Measurements from ENCODE around the gene ABCG5. TPM values are rescaled to one million over a fixed set of nuclear protein-coding genes. Genes with fewer than 3 reads are reported as not detected.

The ABCG5 gene
- total RNA-seq, 4 donors from 2014 or later: not detected

DNA sequence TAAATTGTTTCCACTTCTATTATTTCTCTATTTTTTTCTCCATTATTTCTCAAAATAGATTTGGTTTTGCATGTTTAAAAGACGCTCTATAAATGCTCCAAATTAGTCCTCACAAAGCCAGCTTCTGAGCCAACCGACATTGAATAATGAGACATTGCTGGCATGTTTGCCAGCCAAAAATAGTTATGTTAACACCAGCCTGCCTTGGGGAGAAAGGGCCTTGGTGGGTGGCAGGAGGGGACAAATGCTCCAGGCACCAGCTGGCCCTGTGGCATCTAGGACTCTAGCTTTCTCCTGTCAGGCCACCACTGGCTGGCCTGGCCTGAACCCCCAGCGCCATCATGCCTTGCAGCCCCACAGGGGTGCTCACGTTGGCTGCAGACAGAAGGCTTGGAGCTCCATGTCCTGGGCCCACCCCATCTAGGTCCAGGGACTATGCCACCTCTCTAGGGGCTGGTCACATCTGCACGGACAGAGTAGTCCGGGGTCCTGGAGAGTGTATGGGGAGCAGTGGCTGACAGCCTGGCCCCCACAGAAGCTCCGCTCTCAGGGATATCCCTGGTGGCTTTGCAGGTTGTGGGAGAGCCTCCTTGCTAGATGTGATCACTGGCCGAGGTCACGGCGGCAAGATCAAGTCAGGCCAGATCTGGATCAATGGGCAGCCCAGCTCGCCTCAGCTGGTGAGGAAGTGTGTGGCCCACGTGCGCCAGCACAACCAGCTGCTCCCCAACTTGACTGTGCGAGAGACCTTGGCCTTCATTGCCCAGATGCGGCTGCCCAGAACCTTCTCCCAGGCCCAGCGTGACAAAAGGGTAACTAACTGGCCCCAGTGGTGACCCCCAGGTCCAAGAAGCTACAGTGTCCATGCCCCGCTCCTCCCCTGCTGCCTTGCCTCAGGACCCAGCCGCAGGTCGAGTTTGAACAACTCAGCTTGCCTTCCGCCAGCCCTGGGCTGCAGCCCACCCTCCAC is 12.7 kb upstream of the ABCG5 start:
- Histone ChIP-seq H3K4me3 (no peak overlapping the region), H3K27ac (no peak overlapping the region), H3K4me1 (no peaks in the 10 kb centered on the region), H3K27me3 (peaks cover 30% of the 10 kb centered on the region), H3K36me3 (no peaks in the 10 kb centered on the region), H3K9me3 (no peaks in the 10 kb centered on the region)
- TF ChIP-seq EP300 (IDR thresholded peaks at IDR 0.05) (no peak), POLR2A (IDR thresholded peaks at IDR 0.05) (no peak), POLR2AphosphoS5 (IDR thresholded peaks at IDR 0.05) (no peak)
- TF ChIP-seq, protein P1, sequence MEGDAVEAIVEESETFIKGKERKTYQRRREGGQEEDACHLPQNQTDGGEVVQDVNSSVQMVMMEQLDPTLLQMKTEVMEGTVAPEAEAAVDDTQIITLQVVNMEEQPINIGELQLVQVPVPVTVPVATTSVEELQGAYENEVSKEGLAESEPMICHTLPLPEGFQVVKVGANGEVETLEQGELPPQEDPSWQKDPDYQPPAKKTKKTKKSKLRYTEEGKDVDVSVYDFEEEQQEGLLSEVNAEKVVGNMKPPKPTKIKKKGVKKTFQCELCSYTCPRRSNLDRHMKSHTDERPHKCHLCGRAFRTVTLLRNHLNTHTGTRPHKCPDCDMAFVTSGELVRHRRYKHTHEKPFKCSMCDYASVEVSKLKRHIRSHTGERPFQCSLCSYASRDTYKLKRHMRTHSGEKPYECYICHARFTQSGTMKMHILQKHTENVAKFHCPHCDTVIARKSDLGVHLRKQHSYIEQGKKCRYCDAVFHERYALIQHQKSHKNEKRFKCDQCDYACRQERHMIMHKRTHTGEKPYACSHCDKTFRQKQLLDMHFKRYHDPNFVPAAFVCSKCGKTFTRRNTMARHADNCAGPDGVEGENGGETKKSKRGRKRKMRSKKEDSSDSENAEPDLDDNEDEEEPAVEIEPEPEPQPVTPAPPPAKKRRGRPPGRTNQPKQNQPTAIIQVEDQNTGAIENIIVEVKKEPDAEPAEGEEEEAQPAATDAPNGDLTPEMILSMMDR (IDR thresholded peaks at IDR 0.05): no peak
- DNase-seq (ENCODE audit: low spot score in 2 of 2): no peak
- WGBS: 82% methylated on average over 13 of the region's 20 CpGs

DNA sequence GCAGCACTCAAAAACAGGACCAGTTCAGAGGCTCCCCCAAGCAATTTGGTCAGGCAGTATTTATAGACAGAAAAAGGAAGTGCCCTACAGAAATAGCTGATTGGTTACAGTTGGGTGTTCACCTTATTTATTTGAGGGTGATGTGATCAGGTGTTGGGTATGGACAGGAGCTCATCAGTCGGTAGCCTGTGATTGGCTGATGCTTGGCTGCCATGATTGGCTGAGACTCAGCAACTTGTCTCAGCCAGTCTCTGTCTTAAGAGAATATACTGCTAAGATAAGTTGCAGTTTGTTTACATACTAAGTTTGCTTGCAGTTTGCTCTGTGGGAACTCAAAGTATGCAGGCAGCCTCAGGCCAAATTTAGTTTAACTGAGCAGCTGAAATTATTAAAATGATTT is 9.6 kb upstream of the ABCG5 start:
- no peak overlapping the region for H3K4me3 ChIP-seq
- peaks cover 4% of the 10 kb centered on the region for H3K27me3 ChIP-seq
- no peaks in the 10 kb centered on the region for H3K36me3 ChIP-seq
- DNase-seq (ENCODE audit: low spot score in 2 of 2): no peak
- H3K4me1 ChIP-seq: no peaks in the 10 kb centered on the region
- WGBS: 58% methylated on average over 1 of the region's 1 CpG
- no peak for TF ChIP-seq POLR2A (IDR thresholded peaks at IDR 0.05)
- TF ChIP-seq POLR2AphosphoS5 (IDR thresholded peaks at IDR 0.05): no peak
- TF ChIP-seq, protein P1 (IDR thresholded peaks at IDR 0.05): no peak
- TF ChIP-seq EP300 (IDR thresholded peaks at IDR 0.05): no peak
- H3K9me3 ChIP-seq: no peaks in the 10 kb centered on the region
- H3K27ac ChIP-seq: no peak overlapping the region

DNA sequence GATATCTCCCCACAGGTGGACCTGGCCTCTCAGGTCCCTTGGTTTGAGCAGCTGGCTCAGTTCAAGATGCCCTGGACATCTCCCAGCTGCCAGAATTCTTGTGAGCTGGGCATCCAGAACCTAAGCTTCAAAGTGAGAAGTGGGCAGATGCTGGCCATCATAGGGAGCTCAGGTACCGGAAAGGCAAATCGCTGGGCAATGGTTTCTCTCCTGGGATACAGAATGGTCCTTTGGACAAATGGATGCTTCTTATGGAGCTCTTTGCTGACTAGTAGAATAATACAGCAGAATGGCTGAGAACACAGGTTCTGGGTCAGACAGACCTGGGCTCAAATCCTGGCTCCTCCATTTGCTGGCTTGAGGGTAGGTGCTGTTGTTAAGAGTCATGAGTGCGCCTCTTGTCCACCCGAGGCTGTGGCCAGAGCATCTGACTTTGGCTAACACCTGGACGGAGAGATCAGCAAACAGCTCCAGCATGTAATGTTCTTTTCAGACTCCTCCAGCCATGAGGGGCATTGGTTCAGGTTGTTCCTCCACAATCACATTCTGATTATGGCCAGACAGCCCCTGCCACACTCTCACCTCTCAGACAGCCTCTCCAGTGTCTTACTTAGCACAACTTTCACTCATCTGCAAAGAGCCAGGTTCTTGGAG is 7.6 kb upstream of the ABCG5 start:
- Histone ChIP-seq H3K36me3 (no peaks in the 10 kb centered on the region), H3K27me3 (no peaks in the 10 kb centered on the region), H3K27ac (no peak overlapping the region), H3K9me3 (no peaks in the 10 kb centered on the region), H3K4me1 (no peaks in the 10 kb centered on the region), H3K4me3 (no peak overlapping the region)
- WGBS: 88% methylated on average over 5 of the region's 5 CpGs
- no peak for DNase-seq (ENCODE audit: low spot score in 2 of 2)
- TF ChIP-seq, protein P1 (IDR thresholded peaks at IDR 0.05): no peak
- TF ChIP-seq EP300 (IDR thresholded peaks at IDR 0.05) (no peak), POLR2AphosphoS5 (IDR thresholded peaks at IDR 0.05) (no peak), POLR2A (IDR thresholded peaks at IDR 0.05) (no peak)

DNA sequence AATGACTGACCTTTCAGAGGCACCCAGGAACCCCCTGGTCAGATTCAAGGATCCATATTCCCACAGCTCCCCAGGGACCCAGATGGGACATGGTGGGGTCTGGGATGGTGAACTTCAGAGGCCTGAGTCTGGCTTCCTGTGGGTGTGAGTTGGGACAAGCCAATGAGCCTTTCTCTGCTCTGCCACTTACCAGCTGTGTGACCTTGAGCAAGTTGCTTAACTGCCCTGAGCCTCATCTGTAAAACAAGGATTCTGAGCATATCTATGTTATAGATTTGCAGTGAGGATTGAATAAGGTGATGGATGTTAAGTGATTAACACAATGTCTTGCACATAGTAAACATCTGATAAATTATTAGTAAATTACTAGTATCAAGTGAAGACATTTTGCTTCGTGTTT is 6.5 kb upstream of the ABCG5 start:
- TF ChIP-seq, protein P1 (IDR thresholded peaks at IDR 0.05): no peak
- no peak for TF ChIP-seq POLR2A (IDR thresholded peaks at IDR 0.05)
- TF ChIP-seq POLR2AphosphoS5 (IDR thresholded peaks at IDR 0.05): no peak
- TF ChIP-seq EP300 (IDR thresholded peaks at IDR 0.05): no peak
- no peak for DNase-seq (ENCODE audit: low spot score in 2 of 2)
- no peaks in the 10 kb centered on the region for H3K36me3 ChIP-seq
- no peaks in the 10 kb centered on the region for H3K4me1 ChIP-seq
- no peaks in the 10 kb centered on the region for H3K27me3 ChIP-seq
- H3K27ac ChIP-seq: no peak overlapping the region
- WGBS: 78% methylated on average over 1 of the region's 1 CpG
- H3K4me3 ChIP-seq: no peak overlapping the region
- H3K9me3 ChIP-seq: no peaks in the 10 kb centered on the region

DNA sequence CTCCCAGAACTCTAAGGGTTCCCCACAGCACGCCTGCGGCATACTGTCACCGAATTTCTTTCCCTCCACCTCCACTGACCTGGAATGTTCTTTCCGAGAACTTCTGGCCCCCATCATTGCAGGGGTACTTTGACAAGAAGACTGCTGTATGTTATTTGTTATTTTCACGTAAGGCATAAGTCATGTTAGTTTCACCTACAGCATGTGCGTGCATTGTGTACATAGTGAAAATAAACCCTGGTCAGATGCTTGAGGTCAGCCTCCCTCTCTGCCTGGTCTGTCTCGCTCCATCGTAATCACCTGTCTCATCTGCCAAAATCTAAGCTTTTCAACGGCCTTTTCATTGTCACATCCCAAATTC is 4.2 kb upstream of the ABCG5 start:
- no peak for DNase-seq (ENCODE audit: low spot score in 2 of 2)
- Histone ChIP-seq H3K4me1 (no peaks in the 10 kb centered on the region), H3K27ac (no peak overlapping the region), H3K4me3 (no peak overlapping the region), H3K36me3 (no peaks in the 10 kb centered on the region), H3K9me3 (no peaks in the 10 kb centered on the region), H3K27me3 (no peaks in the 10 kb centered on the region)
- TF ChIP-seq, protein P1 (IDR thresholded peaks at IDR 0.05): no peak
- no peak for TF ChIP-seq EP300 (IDR thresholded peaks at IDR 0.05)
- no peak for TF ChIP-seq POLR2A (IDR thresholded peaks at IDR 0.05)
- TF ChIP-seq POLR2AphosphoS5 (IDR thresholded peaks at IDR 0.05): no peak
- 88% methylated on average over 9 of the region's 9 CpGs for WGBS

Data from suprapubic skin (tissue), 4 donors.